Measurements from ENCODE around the gene AKAP8.
"Not testable (repeated sequence)": the region's sequence is repeated elsewhere in the genome, so short reads cannot be mapped to it uniquely, and the experiment has no call there.

GRCh38 chr19:15363791-15364190 is 15.8 kb downstream of the AKAP8 start:
- TF ChIP-seq CTCF (IDR thresholded peaks at IDR 0.05; ENCODE audit: poor library complexity, severe bottlenecking); MXI1 (conservative IDR thresholded peaks at IDR 0.05; ENCODE audit: poor library complexity, severe bottlenecking); EP300 (conservative IDR thresholded peaks at IDR 0.05; ENCODE audit: poor library complexity, severe bottlenecking); RAD21 (conservative IDR thresholded peaks at IDR 0.05); POLR2AphosphoS5 (IDR thresholded peaks at IDR 0.05); SMC3 (conservative IDR thresholded peaks at IDR 0.05; ENCODE audit: poor library complexity): not testable (repeated sequence)

Data from neural cell (in vitro differentiated cells).